Gastroesophageal sphincter (tissue), 4 donors: ENCODE measurements around the gene CSNK2B. TPM values are rescaled to one million over a fixed set of nuclear protein-coding genes. Genes with fewer than 3 reads are reported as not detected.

Experiments
- ATAC-seq: fragments of 150-250 bp; one replicate; pipeline ENCODE4 v1.9.1; 2016; ENCODE audit warnings: mild to moderate bottlenecking, moderate library complexity
- H3K27ac ChIP-seq, 4 donors: fragments of 200-600 bp; sonication (generic) in 3 of 4; 1 replicate in 3 of 4; 2 replicates in 1 of 4; pipeline ENCODE4 v1.5.1; 2016 to 2019
- H3K27me3 ChIP-seq: fragments of 200-600 bp; sonication (generic); one replicate; pipeline ENCODE4 v1.5.1; 2019
- H3K36me3 ChIP-seq, 2 donors: fragments of 200-600 bp; sonication (generic); one replicate each; pipeline ENCODE4 v1.5.1; 2019; ENCODE audit warnings: control low read depth in 1 of 2
- H3K4me1 ChIP-seq, 3 donors: fragments of 200-600 bp; sonication (generic); 1 replicate in 2 of 3; 2 replicates in 1 of 3; pipeline ENCODE4 v1.5.1; 2016 to 2019; ENCODE audit warnings: control low read depth in 2 of 3
- H3K4me3 ChIP-seq, 2 donors: fragments of 200-600 bp; sonication (generic); one replicate each; pipeline ENCODE4 v1.5.1; 2019; ENCODE audit warnings: mild to moderate bottlenecking in 1 of 2, moderate library complexity in 1 of 2
- H3K9me3 ChIP-seq, 3 donors: fragments of 200-600 bp; sonication (generic); one replicate each; pipeline ENCODE4 v1.5.1; 2017 to 2019; ENCODE audit warnings: control low read depth in 2 of 3
- CTCF ChIP-seq, 4 experiments: fragments of 200-600 bp in 2 of 4; fragments of 450-650 bp in 2 of 4; sonication (generic) in 1 of 4; IDR thresholded peaks; one replicate each; pipeline ENCODE4 v1.5.1; 2017 to 2019; ENCODE audit warnings: antibody characterized with exemption in 4 of 4, mild to moderate bottlenecking in 2 of 4, moderate library complexity in 2 of 4
- EP300 ChIP-seq: sonication (generic); formaldehyde crosslinking; IDR thresholded peaks from one replicate; pipeline ENCODE4 v1.6.1; 2017; ENCODE audit warnings: antibody characterized with exemption, mild to moderate bottlenecking
- POLR2A ChIP-seq, 2 donors: fragments of 450-650 bp; IDR thresholded peaks; one replicate each; pipeline ENCODE4 v1.6.1; 2017; ENCODE audit warnings: antibody characterized with exemption in 2 of 2, mild to moderate bottlenecking in 2 of 2, moderate library complexity in 1 of 2
- POLR2AphosphoS5 ChIP-seq: sonication (generic); formaldehyde crosslinking; IDR thresholded peaks from one replicate; pipeline ENCODE4 v1.6.1; 2017; ENCODE audit warnings: antibody characterized with exemption
- WGBS, 2 donors: methylation state at CpG; one replicate each; pipeline ENCODE4 v1.1.5; 2018; ENCODE audit warnings: low coverage in 1 of 2; 5-methylcytosine and 5-hydroxymethylcytosine counted together
- total RNA-seq, 4 donors: library from RNA; depleted of rRNA; stranded (reverse); fragments of >200 nt; gene quantifications; one replicate each; pipeline ENCODE4 v1.1.0, GENCODE V29; 2016

The CSNK2B gene
- total RNA-seq, 4 donors from 2014 or later = 162 to 197 (median 167) TPM

GRCh38 chr6:31689249-31690110 lies 23.6 kb downstream of the CSNK2B start:
- no peak for TF ChIP-seq EP300
- no peak for TF ChIP-seq POLR2AphosphoS5
- TF ChIP-seq POLR2A (IDR thresholded peaks at IDR 0.05) = no peak
- TF ChIP-seq CTCF (IDR thresholded peaks at IDR 0.05) = no peak
- no peak overlapping the region for H3K4me3 ChIP-seq
- H3K4me1 ChIP-seq = no peaks in the 10 kb centered on the region
- no peaks in the 10 kb centered on the region for H3K27me3 ChIP-seq
- no peak for ATAC-seq
- H3K9me3 ChIP-seq = no peaks in the 10 kb centered on the region
- 65 to 77% methylated on average over 3 to 9 of the region's 11 CpGs for WGBS, 2 donors
- H3K36me3 ChIP-seq = peaks cover 0 to 92% of the 10 kb centered on the region in 2 donors
- no peak overlapping the region for H3K27ac ChIP-seq

GRCh38 chr6:31690231-31691077 lies 24.6 kb downstream of the CSNK2B start:
- no peak for TF ChIP-seq CTCF (IDR thresholded peaks at IDR 0.05)
- TF ChIP-seq EP300 = no peak
- TF ChIP-seq POLR2AphosphoS5 = no peak
- TF ChIP-seq POLR2A (IDR thresholded peaks at IDR 0.05) = no peak
- H3K27ac ChIP-seq = no peak overlapping the region
- ATAC-seq = no peak
- no peaks in the 10 kb centered on the region for H3K27me3 ChIP-seq
- no peak overlapping the region for H3K4me3 ChIP-seq
- H3K4me1 ChIP-seq = no peaks in the 10 kb centered on the region
- H3K36me3 ChIP-seq = peaks cover 0 to 100% of the 10 kb centered on the region in 2 donors
- no peaks in the 10 kb centered on the region for H3K9me3 ChIP-seq
- WGBS, 2 donors = 36 to 48% methylated on average over 5 of the region's 10 CpGs

GRCh38 chr6:31691078-31691463 lies 25.2 kb downstream of the CSNK2B start:
- WGBS, 2 donors = 71 to 84% methylated on average over 6 of the region's 6 CpGs
- no peak for ATAC-seq
- Histone ChIP-seq H3K9me3 (no peaks in the 10 kb centered on the region), H3K4me1 (no peaks in the 10 kb centered on the region), H3K4me3 (no peak overlapping the region), H3K27me3 (no peaks in the 10 kb centered on the region), H3K36me3 (peaks cover 0 to 100% of the 10 kb centered on the region in 2 donors), H3K27ac (no peak overlapping the region)
- TF ChIP-seq POLR2A (IDR thresholded peaks at IDR 0.05) (no peak), CTCF (IDR thresholded peaks at IDR 0.05) (no peak), EP300 (no peak), POLR2AphosphoS5 (no peak)

GRCh38 chr6:31691564-31692108 lies 25.8 kb downstream of the CSNK2B start:
- ATAC-seq = no peak
- peaks cover 0 to 100% of the 10 kb centered on the region in 2 donors for H3K36me3 ChIP-seq

More at GRCh38 chr6:31691564-31692108, 25.8 kb downstream of the CSNK2B start:
- Histone ChIP-seq H3K27me3 (no peaks in the 10 kb centered on the region), H3K27ac (no peak overlapping the region), H3K9me3 (no peaks in the 10 kb centered on the region), H3K4me1 (no peaks in the 10 kb centered on the region), H3K4me3 (no peak overlapping the region)
- 80% methylated on average over 3 of the region's 12 CpGs; no CpG with 5 or more reads in 1 of the 2 donors for WGBS, 2 donors
- no peak for TF ChIP-seq POLR2A (IDR thresholded peaks at IDR 0.05)
- no peak for TF ChIP-seq CTCF (IDR thresholded peaks at IDR 0.05)
- no peak for TF ChIP-seq EP300
- TF ChIP-seq POLR2AphosphoS5 = no peak
